SK-N-SH treated with all-trans-retinoic acid at 6 μM for 48 hours (cell line): Measurements from ENCODE around the gene TNFSF13.
"Not testable (repeated sequence)": the region's sequence is repeated elsewhere in the genome, so short reads cannot be mapped to it uniquely, and the experiment has no call there.

ENCODE experiments used
- ATAC-seq: fragments of 200-7000 bp; cut with Tn5 transposase; 3 replicates; pipeline ENCODE4 v1.9.1; 2020; ENCODE audit warnings: mild to moderate bottlenecking, moderate library complexity
- ARNTL ChIP-seq: fragments of 450-650 bp; formaldehyde crosslinking; IDR thresholded peaks from 2 replicates; pipeline ENCODE4 v1.5.0; 2020; ENCODE audit warnings: low read depth, mild to moderate bottlenecking, moderate library complexity, borderline replicate concordance
- BACH2 ChIP-seq: fragments of 250-450 bp; sonication (Bioruptor Pico); IDR thresholded peaks from 2 replicates; pipeline ENCODE4 v1.9.0; 2021; ENCODE audit warnings: mild to moderate bottlenecking, borderline replicate concordance
- CSDC2 ChIP-seq: fragments of 250-450 bp; sonication (Bioruptor Pico); IDR thresholded peaks from 2 replicates; pipeline ENCODE4 v1.5.0; 2020; ENCODE audit warnings: mild to moderate bottlenecking, moderate library complexity
- ESRRG ChIP-seq: fragments of 250-450 bp; sonication (Bioruptor Pico); IDR thresholded peaks from 2 replicates; pipeline ENCODE4 v1.6.1; 2021; ENCODE audit warnings: mild to moderate bottlenecking
- OSR1 ChIP-seq: fragments of 250-450 bp; sonication (Bioruptor Pico); IDR thresholded peaks from 2 replicates; pipeline ENCODE4 v1.8.0; 2022; ENCODE audit warnings: moderate library complexity, mild to moderate bottlenecking, inconsistent platforms
- PPARA ChIP-seq: fragments of 250-450 bp; sonication (Bioruptor Pico); IDR thresholded peaks from 2 replicates; pipeline ENCODE4 v1.5.0; 2020; ENCODE audit warnings: mild to moderate bottlenecking, borderline replicate concordance
- RARB ChIP-seq: fragments of 250-450 bp; sonication (Bioruptor Pico); IDR thresholded peaks from 2 replicates; pipeline ENCODE4 v1.8.0; 2021; ENCODE audit warnings: mild to moderate bottlenecking, moderate library complexity
- SNAI2 ChIP-seq: fragments of 250-450 bp; sonication (Bioruptor Pico); IDR thresholded peaks from 2 replicates; pipeline ENCODE4 v1.5.0; 2020; ENCODE audit warnings: mild to moderate bottlenecking, moderate library complexity
- TOX ChIP-seq: fragments of 250-450 bp; sonication (Bioruptor Pico); IDR thresholded peaks from 2 replicates; pipeline ENCODE4 v1.8.0; 2021; ENCODE audit warnings: mild to moderate bottlenecking, moderate library complexity, borderline replicate concordance
- ZC3H10 ChIP-seq: fragments of 250-450 bp; sonication (Bioruptor Pico); IDR thresholded peaks from 2 replicates; pipeline ENCODE4 v1.5.1; 2021; ENCODE audit warnings: mild to moderate bottlenecking, moderate library complexity
- ZFP3 ChIP-seq: fragments of 250-450 bp; sonication (Bioruptor Pico); IDR thresholded peaks from 2 replicates; pipeline ENCODE4 v1.5.0; 2020; ENCODE audit warnings: mild to moderate bottlenecking, moderate library complexity
- ZFP30 ChIP-seq: fragments of 450-650 bp; formaldehyde crosslinking; IDR thresholded peaks from 2 replicates; pipeline ENCODE4 v1.5.0; 2022; ENCODE audit warnings: mild to moderate bottlenecking, moderate library complexity
- ZNF565 ChIP-seq: fragments of 450-650 bp; formaldehyde crosslinking; conservative IDR thresholded peaks from 2 replicates; pipeline ENCODE4 v1.5.0; 2020; ENCODE audit warnings: low read depth, mild to moderate bottlenecking, moderate library complexity
- ZNF70 ChIP-seq: fragments of 450-650 bp; formaldehyde crosslinking; IDR thresholded peaks from 2 replicates; pipeline ENCODE4 v1.5.0; 2020; ENCODE audit warnings: mild to moderate bottlenecking, moderate library complexity
- ZNF8 ChIP-seq: fragments of 450-650 bp; formaldehyde crosslinking; IDR thresholded peaks from 2 replicates; pipeline ENCODE4 v1.5.0; 2020; ENCODE audit warnings: mild to moderate bottlenecking, moderate library complexity
- TF ChIP-seq, protein P1 (sequence below): fragments of 250-450 bp; sonication (Bioruptor Pico); IDR thresholded peaks from 2 replicates; pipeline ENCODE4 v1.5.0; 2020; ENCODE audit warnings: mild to moderate bottlenecking, moderate library complexity
- TF ChIP-seq, protein P2 (sequence below): fragments of 250-450 bp; sonication (Bioruptor Pico); IDR thresholded peaks from 2 replicates; pipeline ENCODE4 v1.5.1; 2020; ENCODE audit warnings: low read depth, mild to moderate bottlenecking, moderate library complexity
- TF ChIP-seq, protein P3 (sequence below): fragments of 250-450 bp; sonication (Bioruptor Pico); IDR thresholded peaks from 2 replicates; pipeline ENCODE4 v1.5.1; 2021; ENCODE audit warnings: mild to moderate bottlenecking, moderate library complexity
- TF ChIP-seq, protein P4 (sequence below): fragments of 250-450 bp; sonication (Bioruptor Pico); IDR thresholded peaks from 2 replicates; pipeline ENCODE4 v1.8.0; 2020; ENCODE audit warnings: mild to moderate bottlenecking, moderate library complexity, borderline replicate concordance

Gene TNFSF13

DNA sequence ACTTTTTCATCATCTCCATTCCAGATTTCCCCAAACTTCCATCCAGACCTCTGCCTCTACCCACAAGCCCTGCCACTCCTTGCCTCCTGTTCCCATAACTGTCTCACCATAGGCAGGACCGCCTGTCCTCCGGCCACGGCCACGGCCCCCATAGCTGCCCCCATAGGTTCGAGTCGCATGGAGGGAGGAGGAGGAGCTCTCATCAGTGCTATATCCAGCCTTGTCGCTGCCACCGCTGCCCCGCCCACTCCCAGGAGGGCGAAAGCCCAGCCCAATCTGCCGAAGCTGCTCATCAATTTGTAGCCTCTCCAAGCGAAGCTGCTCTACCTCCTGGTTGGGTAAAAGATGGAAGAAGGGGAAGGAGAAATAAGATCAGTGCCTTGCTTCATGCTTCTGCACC lies 34.7 kb downstream of the TNFSF13 start:
- TF ChIP-seq, protein P1, sequence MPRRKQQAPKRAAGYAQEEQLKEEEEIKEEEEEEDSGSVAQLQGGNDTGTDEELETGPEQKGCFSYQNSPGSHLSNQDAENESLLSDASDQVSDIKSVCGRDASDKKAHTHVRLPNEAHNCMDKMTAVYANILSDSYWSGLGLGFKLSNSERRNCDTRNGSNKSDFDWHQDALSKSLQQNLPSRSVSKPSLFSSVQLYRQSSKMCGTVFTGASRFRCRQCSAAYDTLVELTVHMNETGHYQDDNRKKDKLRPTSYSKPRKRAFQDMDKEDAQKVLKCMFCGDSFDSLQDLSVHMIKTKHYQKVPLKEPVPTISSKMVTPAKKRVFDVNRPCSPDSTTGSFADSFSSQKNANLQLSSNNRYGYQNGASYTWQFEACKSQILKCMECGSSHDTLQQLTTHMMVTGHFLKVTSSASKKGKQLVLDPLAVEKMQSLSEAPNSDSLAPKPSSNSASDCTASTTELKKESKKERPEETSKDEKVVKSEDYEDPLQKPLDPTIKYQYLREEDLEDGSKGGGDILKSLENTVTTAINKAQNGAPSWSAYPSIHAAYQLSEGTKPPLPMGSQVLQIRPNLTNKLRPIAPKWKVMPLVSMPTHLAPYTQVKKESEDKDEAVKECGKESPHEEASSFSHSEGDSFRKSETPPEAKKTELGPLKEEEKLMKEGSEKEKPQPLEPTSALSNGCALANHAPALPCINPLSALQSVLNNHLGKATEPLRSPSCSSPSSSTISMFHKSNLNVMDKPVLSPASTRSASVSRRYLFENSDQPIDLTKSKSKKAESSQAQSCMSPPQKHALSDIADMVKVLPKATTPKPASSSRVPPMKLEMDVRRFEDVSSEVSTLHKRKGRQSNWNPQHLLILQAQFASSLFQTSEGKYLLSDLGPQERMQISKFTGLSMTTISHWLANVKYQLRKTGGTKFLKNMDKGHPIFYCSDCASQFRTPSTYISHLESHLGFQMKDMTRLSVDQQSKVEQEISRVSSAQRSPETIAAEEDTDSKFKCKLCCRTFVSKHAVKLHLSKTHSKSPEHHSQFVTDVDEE (CRISPR knock-in tag): no peak
- no peak for TF ChIP-seq ZNF70
- no peak for TF ChIP-seq OSR1 (CRISPR knock-in tag)
- TF ChIP-seq ZC3H10: no peak
- TF ChIP-seq, protein P2, sequence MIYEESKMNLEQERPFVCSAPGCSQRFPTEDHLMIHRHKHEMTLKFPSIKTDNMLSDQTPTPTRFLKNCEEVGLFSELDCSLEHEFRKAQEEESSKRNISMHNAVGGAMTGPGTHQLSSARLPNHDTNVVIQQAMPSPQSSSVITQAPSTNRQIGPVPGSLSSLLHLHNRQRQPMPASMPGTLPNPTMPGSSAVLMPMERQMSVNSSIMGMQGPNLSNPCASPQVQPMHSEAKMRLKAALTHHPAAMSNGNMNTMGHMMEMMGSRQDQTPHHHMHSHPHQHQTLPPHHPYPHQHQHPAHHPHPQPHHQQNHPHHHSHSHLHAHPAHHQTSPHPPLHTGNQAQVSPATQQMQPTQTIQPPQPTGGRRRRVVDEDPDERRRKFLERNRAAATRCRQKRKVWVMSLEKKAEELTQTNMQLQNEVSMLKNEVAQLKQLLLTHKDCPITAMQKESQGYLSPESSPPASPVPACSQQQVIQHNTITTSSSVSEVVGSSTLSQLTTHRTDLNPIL: no peak
- TF ChIP-seq ZNF565 (CRISPR knock-in tag): no peak
- TF ChIP-seq, protein P3, sequence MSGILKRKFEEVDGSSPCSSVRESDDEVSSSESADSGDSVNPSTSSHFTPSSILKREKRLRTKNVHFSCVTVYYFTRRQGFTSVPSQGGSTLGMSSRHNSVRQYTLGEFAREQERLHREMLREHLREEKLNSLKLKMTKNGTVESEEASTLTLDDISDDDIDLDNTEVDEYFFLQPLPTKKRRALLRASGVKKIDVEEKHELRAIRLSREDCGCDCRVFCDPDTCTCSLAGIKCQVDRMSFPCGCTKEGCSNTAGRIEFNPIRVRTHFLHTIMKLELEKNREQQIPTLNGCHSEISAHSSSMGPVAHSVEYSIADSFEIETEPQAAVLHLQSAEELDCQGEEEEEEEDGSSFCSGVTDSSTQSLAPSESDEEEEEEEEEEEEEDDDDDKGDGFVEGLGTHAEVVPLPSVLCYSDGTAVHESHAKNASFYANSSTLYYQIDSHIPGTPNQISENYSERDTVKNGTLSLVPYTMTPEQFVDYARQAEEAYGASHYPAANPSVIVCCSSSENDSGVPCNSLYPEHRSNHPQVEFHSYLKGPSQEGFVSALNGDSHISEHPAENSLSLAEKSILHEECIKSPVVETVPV (CRISPR knock-in tag): no peak
- TF ChIP-seq RARB (CRISPR knock-in tag): no peak
- no peak for TF ChIP-seq BACH2 (CRISPR knock-in tag)
- no peak for TF ChIP-seq ESRRG
- no peak for TF ChIP-seq ZFP3
- ATAC-seq: no peak

DNA sequence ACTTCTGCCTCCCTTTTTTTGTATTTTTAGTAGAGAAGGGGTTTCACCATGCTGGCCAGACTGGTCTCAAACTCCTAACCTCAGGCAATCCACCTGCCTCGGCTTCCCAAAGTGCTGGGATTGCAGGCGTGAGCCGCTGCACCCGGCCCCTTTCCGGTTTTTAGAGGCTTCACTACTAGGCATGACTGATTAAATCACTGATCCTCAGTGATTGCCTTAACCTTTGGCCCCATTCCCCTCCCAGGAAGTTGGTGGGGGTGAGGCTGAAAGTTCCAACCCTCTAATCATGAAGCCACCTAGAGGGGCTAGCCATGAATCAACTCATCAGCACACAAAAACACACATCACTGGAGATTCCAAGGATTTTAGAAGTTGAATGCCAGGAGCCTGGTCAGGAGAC lies 39.0 kb downstream of the TNFSF13 start:
- ATAC-seq: not testable (repeated sequence)

DNA sequence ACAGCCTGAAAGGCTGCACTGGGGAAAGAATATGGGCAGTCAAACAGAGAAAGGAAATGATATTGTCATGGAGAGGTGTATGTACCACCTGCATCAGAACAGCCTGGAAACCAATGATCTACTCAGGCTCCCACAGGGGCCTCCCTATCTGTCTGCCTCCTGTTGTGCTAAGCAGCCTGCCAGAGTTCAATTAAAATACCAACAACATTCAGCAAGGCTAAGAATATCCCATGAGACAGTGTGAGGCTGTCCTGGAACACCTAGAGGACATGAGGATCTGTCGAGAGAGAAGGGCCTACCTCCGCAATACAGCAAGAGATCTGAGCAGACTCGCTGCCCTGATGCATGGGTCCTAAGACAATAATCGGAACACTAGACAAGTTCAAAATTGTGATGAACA lies 47.7 kb downstream of the TNFSF13 start:
- TF ChIP-seq, protein P4, sequence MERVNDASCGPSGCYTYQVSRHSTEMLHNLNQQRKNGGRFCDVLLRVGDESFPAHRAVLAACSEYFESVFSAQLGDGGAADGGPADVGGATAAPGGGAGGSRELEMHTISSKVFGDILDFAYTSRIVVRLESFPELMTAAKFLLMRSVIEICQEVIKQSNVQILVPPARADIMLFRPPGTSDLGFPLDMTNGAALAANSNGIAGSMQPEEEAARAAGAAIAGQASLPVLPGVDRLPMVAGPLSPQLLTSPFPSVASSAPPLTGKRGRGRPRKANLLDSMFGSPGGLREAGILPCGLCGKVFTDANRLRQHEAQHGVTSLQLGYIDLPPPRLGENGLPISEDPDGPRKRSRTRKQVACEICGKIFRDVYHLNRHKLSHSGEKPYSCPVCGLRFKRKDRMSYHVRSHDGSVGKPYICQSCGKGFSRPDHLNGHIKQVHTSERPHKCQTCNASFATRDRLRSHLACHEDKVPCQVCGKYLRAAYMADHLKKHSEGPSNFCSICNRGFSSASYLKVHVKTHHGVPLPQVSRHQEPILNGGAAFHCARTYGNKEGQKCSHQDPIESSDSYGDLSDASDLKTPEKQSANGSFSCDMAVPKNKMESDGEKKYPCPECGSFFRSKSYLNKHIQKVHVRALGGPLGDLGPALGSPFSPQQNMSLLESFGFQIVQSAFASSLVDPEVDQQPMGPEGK (CRISPR knock-in tag): no peak
- TF ChIP-seq ZFP3 (no peak), PPARA (CRISPR knock-in tag) (no peak), ZNF565 (CRISPR knock-in tag) (no peak), SNAI2 (no peak), ZNF8 (CRISPR knock-in tag) (no peak)
- TF ChIP-seq, protein P2: no peak
- TF ChIP-seq, all 23 proteins: peak for 0
- no peak for ATAC-seq

DNA sequence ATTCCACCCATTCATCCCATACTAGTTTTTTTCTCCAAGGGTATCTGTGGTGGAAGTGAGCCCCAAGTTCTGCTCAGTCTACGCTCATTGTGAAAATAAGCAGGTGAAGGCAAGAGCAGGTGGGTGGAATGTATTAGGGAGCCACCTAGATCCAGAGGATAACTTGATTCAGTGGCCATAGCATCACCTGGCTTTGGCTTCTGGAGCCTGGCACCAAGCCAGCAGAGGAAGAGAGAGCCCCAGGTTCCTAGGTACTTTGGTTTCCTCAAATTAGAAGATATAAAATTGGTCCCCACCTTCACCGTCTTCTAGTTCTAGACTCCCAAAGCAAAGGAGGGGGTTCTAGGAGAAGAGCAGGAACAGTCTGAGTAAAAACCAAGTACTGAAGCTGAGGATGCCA lies 52.1 kb downstream of the TNFSF13 start:
- no peak for ATAC-seq
- TF ChIP-seq ZFP30 (CRISPR knock-in tag): no peak
- TF ChIP-seq, protein P3 (CRISPR knock-in tag): no peak
- TF ChIP-seq ARNTL (CRISPR knock-in tag): no peak
- TF ChIP-seq TOX (CRISPR knock-in tag): no peak
- TF ChIP-seq, protein P2: no peak
- no peak for TF ChIP-seq ZNF8 (CRISPR knock-in tag)
- TF ChIP-seq, protein P1 (CRISPR knock-in tag): no peak
- no peak for TF ChIP-seq RARB (CRISPR knock-in tag)
- no peak for TF ChIP-seq OSR1 (CRISPR knock-in tag)
- TF ChIP-seq BACH2 (CRISPR knock-in tag): no peak
- TF ChIP-seq, protein P4 (CRISPR knock-in tag): no peak
- TF ChIP-seq ZC3H10: no peak
- no peak for TF ChIP-seq CSDC2 (CRISPR knock-in tag)
